HG03066 (cell line): ENCODE data around the gene NFATC4.
"Not testable (repeated sequence)": the region's sequence is repeated elsewhere in the genome, so short reads cannot be mapped to it uniquely, and the experiment has no call there.

Experiments
- ATAC-seq: cut with Tn5 transposase; IDR thresholded peaks from one replicate; pipeline ENCODE4 v1.9.1; 2021; ENCODE audit warnings: low read depth; ENCODE audit not compliant: unreplicated experiment

Gene NFATC4

GRCh38 chr14:24366413-24366720, 1.6 kb upstream of the NFATC4 start:
- ATAC-seq, result no peak

- ATAC-seq, result peak; percentile 46
These were observed 1.1 kb upstream of the NFATC4 start for GRCh38 chr14:24366721-24367513.

DNA sequence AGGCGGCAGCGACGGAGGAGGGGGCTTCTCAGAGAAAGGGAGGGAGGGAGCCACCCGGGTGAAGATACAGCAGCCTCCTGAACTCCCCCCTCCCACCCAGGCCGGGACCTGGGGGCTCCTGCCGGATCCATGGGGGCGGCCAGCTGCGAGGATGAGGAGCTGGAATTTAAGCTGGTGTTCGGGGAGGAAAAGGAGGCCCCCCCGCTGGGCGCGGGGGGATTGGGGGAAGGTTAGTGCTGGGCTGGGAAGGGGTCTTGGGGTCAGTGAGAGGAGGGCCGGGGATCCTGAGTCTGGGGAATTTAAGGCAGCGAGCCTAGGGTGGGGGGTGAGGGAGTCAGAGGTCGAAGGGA, 203 bp downstream of the NFATC4 start:
- ATAC-seq, result no peak

DNA sequence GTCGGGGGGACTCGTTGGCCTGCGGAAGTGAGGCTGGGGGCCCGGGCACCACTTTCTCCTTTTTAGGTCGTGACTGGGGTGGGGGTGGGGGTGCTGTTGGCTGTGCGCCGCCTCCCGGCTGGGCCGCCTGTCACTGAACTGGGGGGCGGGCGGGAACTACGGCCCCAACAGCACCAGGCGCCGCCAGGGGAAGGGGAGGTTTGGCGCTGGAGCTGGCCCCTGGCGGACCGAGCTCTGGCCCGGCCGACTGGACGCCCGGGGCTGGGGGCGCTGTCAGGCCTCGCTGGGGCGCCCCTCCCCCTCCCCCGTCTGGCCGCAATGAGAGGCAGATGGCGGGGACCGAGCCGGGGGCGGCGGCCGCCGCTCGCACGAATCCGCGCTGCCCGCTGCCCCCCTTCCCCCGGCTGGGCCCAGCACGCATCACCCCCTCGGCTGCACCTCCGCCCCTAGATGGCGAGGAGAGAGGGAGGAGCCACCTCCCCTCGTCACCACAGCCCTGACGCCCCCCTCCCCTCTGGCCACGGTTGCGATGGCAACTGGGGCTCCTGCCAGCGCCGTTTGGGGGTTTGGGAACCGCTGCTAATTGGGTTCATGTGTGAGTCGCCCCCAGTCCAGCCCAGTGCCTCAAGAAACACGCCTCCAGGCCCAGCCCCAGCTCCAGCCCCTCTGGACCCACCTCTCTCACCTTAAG, 723 bp downstream of the NFATC4 start:
- no peak for ATAC-seq

DNA sequence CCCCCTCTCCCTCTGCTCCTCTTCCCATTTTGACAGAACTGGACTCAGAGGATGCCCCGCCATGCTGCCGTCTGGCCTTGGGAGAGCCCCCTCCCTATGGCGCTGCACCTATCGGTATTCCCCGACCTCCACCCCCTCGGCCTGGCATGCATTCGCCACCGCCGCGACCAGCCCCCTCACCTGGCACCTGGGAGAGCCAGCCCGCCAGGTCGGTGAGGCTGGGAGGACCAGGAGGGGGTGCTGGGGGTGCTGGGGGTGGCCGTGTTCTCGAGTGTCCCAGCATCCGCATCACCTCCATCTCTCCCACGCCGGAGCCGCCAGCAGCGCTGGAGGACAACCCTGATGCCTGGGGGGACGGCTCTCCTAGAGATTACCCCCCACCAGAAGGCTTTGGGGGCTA, 1.5 kb downstream of the NFATC4 start:
- ATAC-seq, result no peak

DNA sequence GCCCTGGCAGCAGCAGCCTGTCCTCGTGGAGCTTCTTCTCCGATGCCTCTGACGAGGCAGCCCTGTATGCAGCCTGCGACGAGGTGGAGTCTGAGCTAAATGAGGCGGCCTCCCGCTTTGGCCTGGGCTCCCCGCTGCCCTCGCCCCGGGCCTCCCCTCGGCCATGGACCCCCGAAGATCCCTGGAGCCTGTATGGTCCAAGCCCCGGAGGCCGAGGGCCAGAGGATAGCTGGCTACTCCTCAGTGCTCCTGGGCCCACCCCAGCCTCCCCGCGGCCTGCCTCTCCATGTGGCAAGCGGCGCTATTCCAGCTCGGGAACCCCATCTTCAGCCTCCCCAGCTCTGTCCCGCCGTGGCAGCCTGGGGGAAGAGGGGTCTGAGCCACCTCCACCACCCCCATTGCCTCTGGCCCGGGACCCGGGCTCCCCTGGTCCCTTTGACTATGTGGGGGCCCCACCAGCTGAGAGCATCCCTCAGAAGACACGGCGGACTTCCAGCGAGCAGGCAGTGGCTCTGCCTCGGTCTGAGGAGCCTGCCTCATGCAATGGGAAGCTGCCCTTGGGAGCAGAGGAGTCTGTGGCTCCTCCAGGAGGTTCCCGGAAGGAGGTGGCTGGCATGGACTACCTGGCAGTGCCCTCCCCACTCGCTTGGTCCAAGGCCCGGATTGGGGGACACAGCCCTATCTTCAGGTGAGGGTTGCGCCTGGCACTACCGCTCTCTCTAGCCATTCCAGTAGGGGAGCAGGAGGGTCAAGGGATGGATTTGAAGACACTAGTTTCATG, 2.1 kb downstream of the NFATC4 start:
- ATAC-seq, result no peak

GRCh38 chr14:24370748-24371147, 2.8 kb downstream of the NFATC4 start:
- no peak for ATAC-seq

- not testable (repeated sequence) for ATAC-seq
These were observed 3.6 kb downstream of the NFATC4 start for GRCh38 chr14:24371605-24372004.

DNA sequence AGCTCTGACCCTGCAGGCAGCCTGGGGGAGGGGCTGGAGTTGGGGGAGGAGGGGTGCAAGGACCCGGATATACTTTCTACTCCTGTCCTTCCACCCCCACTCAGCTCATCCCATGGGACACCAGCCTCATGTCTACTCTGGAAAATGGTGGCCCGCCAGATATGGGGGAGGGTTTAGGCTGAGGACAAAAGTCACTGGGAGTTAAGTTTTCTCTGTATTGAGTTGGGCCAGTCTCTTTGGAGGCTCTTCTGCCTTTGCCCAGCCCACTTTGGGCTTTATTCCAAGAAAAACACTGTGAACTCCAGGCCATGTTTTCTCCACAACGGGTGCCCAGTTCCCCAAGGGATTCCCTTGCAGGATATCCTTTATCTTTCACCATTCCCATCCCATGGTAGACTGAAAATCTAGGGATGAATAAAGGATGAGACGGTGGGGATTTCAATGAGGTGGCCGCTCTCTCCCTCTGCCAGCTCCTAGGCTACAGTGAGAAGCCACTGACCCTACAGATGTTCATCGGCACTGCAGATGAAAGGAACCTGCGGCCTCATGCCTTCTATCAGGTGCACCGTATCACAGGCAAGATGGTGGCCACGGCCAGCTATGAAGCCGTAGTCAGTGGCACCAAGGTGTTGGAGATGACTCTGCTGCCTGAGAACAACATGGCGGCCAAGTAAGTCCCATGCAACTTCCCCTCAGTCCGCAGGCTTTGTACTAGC, 4.9 kb downstream of the NFATC4 start:
- no peak for ATAC-seq

DNA sequence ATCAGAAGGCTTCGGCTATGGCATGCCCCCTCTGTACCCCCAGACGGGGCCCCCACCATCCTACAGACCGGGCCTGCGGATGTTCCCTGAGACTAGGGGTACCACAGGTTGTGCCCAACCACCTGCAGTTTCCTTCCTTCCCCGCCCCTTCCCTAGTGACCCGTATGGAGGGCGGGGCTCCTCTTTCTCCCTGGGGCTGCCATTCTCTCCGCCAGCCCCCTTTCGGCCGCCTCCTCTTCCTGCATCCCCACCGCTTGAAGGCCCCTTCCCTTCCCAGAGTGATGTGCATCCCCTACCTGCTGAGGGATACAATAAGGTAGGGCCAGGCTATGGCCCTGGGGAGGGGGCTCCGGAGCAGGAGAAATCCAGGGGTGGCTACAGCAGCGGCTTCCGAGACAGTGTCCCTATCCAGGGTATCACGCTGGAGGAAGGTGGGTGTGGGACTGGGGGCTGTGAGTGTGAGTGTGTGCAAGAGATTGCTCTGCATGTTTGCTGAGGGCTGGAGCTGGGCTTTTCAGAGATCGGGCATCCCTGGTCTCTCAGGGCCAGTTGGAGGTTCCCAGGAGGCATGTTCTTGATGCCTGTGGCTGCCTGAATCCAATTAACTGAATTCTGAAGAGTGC, 8.6 kb downstream of the NFATC4 start:
- no peak for ATAC-seq

- ATAC-seq, result no peak
These were observed 9.1 kb downstream of the NFATC4 start for GRCh38 chr14:24377126-24377525.

GRCh38 chr14:24377657-24378056, 9.7 kb downstream of the NFATC4 start:
- ATAC-seq, result no peak

DNA sequence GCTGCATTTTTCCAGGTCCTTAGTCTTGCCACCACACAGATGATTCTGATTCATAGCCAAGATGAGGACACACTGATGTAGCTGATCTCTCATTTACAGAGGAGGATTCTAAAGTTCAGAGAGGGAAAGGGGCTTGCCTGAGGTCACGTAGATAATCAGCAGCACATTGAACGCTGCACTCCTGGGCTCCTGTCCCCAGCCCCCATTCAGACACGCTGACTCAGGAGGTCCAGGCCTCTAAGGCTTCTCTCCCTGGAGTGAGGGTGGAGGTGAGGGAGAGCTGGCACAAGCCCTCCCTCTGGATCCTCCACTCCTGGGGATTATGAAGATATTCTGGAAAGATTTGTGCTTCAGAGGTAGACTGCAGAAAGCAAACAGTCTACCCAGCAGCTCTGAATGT, 10.3 kb downstream of the NFATC4 start:
- no peak for ATAC-seq

- no peak for ATAC-seq
These were observed 11.3 kb downstream of the NFATC4 start for GRCh38 chr14:24378981-24379906.

DNA sequence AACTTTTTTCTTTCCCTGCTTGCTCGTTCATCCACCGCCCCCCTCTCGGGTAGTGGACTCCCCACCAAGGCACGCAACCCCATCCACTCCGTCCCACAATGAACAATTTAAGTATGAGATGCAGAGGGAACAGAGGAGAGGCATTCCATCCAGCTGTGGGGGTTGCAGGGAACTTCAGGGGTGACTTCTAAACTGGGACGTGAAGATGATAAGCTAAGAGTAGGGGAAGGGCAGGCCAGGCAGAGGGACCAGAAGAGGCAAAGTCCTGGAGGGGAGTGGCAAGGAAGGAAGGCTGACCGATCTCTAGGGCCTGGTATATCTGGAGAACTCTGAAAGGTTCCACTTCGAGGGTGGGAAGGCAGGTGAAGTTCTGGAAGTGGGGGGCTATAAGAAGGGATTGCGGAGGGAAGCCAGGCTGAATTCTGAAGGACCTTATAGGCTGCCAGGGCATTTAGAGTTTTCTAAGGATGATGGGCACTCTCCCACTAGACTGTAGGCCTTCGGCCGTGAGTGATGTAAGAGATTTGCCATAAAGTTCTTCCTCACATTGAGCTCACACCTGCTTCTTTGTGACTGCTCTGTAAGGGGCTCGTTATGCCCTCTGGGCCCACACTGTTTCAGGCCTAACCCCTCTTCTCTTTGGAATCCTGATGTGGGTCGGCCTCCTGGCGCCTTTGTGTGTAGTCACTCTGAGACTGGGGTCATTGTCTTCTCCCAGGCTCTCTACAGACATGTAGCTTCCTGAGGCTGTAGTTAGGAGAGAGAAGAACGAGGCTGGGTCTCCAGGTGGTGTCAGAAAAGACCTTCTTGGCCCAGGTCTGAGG, 12.1 kb downstream of the NFATC4 start:
- ATAC-seq, result no peak

GRCh38 chr14:24381363-24382063, 13.5 kb downstream of the NFATC4 start:
- ATAC-seq, result no peak

DNA sequence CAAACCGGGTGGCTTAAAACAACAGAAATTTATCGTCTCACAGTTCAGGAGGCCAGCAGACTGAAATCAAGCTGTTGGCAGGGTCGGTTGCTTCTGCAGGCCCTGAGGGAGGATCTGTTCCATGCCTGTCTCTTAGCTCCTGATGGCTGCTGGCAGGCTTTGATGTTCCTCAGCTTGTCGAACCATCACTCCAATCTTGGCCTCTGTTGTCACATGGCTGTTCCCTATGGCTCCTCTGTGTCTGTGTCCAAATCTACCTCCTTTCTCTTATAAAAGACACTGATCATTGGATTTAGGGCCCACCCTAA, 14.0 kb downstream of the NFATC4 start:
- ATAC-seq, result no peak

DNA sequence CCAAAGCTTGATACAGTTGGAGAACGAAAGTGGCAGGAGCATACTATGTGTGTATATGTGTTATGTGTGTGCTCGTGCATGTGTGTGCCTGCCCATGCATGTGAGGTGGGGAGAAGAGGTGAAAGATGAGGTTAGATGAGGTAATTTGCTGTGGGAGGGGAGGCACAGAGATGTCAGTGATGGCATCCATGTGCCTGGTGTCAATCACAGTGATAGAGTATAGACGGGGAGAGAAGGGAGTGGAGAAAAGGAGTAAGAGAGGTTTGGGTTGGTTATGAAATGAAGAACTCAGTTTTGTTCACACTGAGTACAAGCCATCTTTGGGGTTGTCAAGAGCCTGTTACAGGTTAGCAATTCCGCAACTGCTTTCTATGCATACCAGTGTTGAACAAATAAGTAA, 16.2 kb downstream of the NFATC4 start:
- no peak for ATAC-seq
